ENCODE data around the gene ARSI.

The ARSI gene

GRCh38 chr5:150316320-150316719 is 13.6 kb upstream of the ARSI start:
- Histone ChIP-seq H3K27ac (ENCODE audit: low read depth, low read length) (no peak overlapping the region), H4K20me1 (ENCODE audit: control insufficient read depth, insufficient read depth, low read depth, low read length) (no peaks in the 10 kb centered on the region), H3K36me3 (ENCODE audit: control insufficient read depth, low read length) (no peaks in the 10 kb centered on the region), H3K4me3 (ENCODE audit: low read length) (no peak overlapping the region), H3F3A (ENCODE audit: control insufficient read depth, insufficient read depth) (no peaks in the 10 kb centered on the region), H3K9me3 (ENCODE audit: control insufficient read depth, insufficient read depth, low read length) (no peaks in the 10 kb centered on the region), H3K4me2 (ENCODE audit: low read length) (no peak overlapping the region), H3K79me2 (ENCODE audit: control insufficient read depth, low read length) (no peaks in the 10 kb centered on the region), H3K4me1 (ENCODE audit: control insufficient read depth, low read length) (no peaks in the 10 kb centered on the region), H3K9me2 (replicated peaks; ENCODE audit: control insufficient read depth, low read length) (no peaks in the 10 kb centered on the region), H3K27me3 (ENCODE audit: control insufficient read depth, low read length) (peaks cover 19% of the 10 kb centered on the region)
- TF ChIP-seq EZH2phosphoT487 (IDR thresholded peaks at IDR 0.05; ENCODE audit: borderline replicate concordance, low read length) (no peak), CTCF (IDR thresholded peaks at IDR 0.05; ENCODE audit: low read depth, low read length, poor library complexity, severe bottlenecking) (no peak)

GRCh38 chr5:150315245-150315644 is 12.5 kb upstream of the ARSI start:
- TF ChIP-seq CTCF (IDR thresholded peaks at IDR 0.05; ENCODE audit: low read depth, low read length, poor library complexity, severe bottlenecking): no peak
- TF ChIP-seq EZH2phosphoT487 (IDR thresholded peaks at IDR 0.05; ENCODE audit: borderline replicate concordance, low read length): no peak
- Histone ChIP-seq H3K27ac (ENCODE audit: low read depth, low read length) (no peak overlapping the region), H3K9me2 (replicated peaks; ENCODE audit: control insufficient read depth, low read length) (no peaks in the 10 kb centered on the region), H3K4me2 (ENCODE audit: low read length) (no peak overlapping the region), H3K9me3 (ENCODE audit: control insufficient read depth, insufficient read depth, low read length) (no peaks in the 10 kb centered on the region), H3K4me1 (ENCODE audit: control insufficient read depth, low read length) (no peaks in the 10 kb centered on the region), H3K4me3 (ENCODE audit: low read length) (no peak overlapping the region), H3K27me3 (ENCODE audit: control insufficient read depth, low read length) (peaks cover 26% of the 10 kb centered on the region), H4K20me1 (ENCODE audit: control insufficient read depth, insufficient read depth, low read depth, low read length) (no peaks in the 10 kb centered on the region), H3F3A (ENCODE audit: control insufficient read depth, insufficient read depth) (no peaks in the 10 kb centered on the region), H3K36me3 (ENCODE audit: control insufficient read depth, low read length) (no peaks in the 10 kb centered on the region), H3K79me2 (ENCODE audit: control insufficient read depth, low read length) (no peaks in the 10 kb centered on the region)

- no peaks in the 10 kb centered on the region for H3K4me1 ChIP-seq (ENCODE audit: control insufficient read depth, low read length)
- no peaks in the 10 kb centered on the region for H3K9me2 ChIP-seq (replicated peaks; ENCODE audit: control insufficient read depth, low read length)
- no peak overlapping the region for H3K4me3 ChIP-seq (ENCODE audit: low read length)
- no peaks in the 10 kb centered on the region for H3F3A ChIP-seq (ENCODE audit: control insufficient read depth, insufficient read depth)
- H3K4me2 ChIP-seq (ENCODE audit: low read length): no peak overlapping the region
- H4K20me1 ChIP-seq (ENCODE audit: control insufficient read depth, insufficient read depth, low read depth, low read length): no peaks in the 10 kb centered on the region
- H3K27me3 ChIP-seq (ENCODE audit: control insufficient read depth, low read length): peaks cover 28% of the 10 kb centered on the region
- no peak overlapping the region for H3K27ac ChIP-seq (ENCODE audit: low read depth, low read length)
- no peaks in the 10 kb centered on the region for H3K79me2 ChIP-seq (ENCODE audit: control insufficient read depth, low read length)
- H3K9me3 ChIP-seq (ENCODE audit: control insufficient read depth, insufficient read depth, low read length): no peaks in the 10 kb centered on the region
- TF ChIP-seq CTCF (IDR thresholded peaks at IDR 0.05; ENCODE audit: low read depth, low read length, poor library complexity, severe bottlenecking) (no peak), EZH2phosphoT487 (IDR thresholded peaks at IDR 0.05; ENCODE audit: borderline replicate concordance, low read length) (no peak)
- no peaks in the 10 kb centered on the region for H3K36me3 ChIP-seq (ENCODE audit: control insufficient read depth, low read length)
These were observed 11.4 kb upstream of the ARSI start for GRCh38 chr5:150313921-150314716.
